ENCODE results near the gene NRP1.

DNA sequence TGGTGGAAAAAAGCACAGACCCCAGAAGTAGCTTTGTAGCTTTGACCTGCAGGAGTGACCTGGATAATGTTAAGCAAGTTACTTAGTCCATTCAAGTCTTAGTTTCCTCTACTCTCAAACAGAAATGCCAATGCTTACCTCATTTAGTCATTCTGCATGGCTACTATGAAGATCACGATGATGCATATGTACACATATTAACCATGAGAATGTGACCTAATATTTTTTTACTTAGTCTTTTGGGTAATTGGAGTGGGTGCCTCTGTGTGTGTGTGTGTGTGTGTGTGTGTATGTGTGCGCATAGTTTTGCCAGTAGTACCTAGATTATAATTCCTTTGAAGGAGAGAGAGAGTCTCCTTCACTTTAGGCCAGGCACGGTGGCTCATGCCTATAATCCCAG, 95.8 kb downstream of the NRP1 start:
- TF ChIP-seq CTCF (IDR thresholded peaks at IDR 0.05; ENCODE audit: low read depth, low read length, missing input control) = no peak
- no peak for TF ChIP-seq RAD21 (IDR thresholded peaks at IDR 0.05)
- TF ChIP-seq MAX (IDR thresholded peaks at IDR 0.05) = no peak
- TF ChIP-seq RXRA (IDR thresholded peaks at IDR 0.05) = no peak
- no peak for TF ChIP-seq YY1 (IDR thresholded peaks at IDR 0.05)
- TF ChIP-seq, protein P1, sequence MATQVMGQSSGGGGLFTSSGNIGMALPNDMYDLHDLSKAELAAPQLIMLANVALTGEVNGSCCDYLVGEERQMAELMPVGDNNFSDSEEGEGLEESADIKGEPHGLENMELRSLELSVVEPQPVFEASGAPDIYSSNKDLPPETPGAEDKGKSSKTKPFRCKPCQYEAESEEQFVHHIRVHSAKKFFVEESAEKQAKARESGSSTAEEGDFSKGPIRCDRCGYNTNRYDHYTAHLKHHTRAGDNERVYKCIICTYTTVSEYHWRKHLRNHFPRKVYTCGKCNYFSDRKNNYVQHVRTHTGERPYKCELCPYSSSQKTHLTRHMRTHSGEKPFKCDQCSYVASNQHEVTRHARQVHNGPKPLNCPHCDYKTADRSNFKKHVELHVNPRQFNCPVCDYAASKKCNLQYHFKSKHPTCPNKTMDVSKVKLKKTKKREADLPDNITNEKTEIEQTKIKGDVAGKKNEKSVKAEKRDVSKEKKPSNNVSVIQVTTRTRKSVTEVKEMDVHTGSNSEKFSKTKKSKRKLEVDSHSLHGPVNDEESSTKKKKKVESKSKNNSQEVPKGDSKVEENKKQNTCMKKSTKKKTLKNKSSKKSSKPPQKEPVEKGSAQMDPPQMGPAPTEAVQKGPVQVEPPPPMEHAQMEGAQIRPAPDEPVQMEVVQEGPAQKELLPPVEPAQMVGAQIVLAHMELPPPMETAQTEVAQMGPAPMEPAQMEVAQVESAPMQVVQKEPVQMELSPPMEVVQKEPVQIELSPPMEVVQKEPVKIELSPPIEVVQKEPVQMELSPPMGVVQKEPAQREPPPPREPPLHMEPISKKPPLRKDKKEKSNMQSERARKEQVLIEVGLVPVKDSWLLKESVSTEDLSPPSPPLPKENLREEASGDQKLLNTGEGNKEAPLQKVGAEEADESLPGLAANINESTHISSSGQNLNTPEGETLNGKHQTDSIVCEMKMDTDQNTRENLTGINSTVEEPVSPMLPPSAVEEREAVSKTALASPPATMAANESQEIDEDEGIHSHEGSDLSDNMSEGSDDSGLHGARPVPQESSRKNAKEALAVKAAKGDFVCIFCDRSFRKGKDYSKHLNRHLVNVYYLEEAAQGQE (IDR thresholded peaks at IDR 0.05) = no peak
- TF ChIP-seq EGR1 (IDR thresholded peaks at IDR 0.05; ENCODE audit: low read depth in 2 of 2) = no peak
- TF ChIP-seq SP1 (IDR thresholded peaks at IDR 0.05) = no peak
- TF ChIP-seq HNF4A (conservative IDR thresholded peaks at IDR 0.05) = no peak
- TF ChIP-seq TAF1 (conservative IDR thresholded peaks at IDR 0.05) = no peak
